Erythroblast (primary cell): ENCODE results near the gene SIGLEC10.
"Not testable (repeated sequence)": the region's sequence is repeated elsewhere in the genome, so short reads cannot be mapped to it uniquely, and the experiment has no call there.

Experiments used
- GATA1 ChIP-seq: IDR thresholded peaks from 2 replicates; pipeline ENCODE4 v1.6.1; 2011; ENCODE audit warnings: low read depth, mild to moderate bottlenecking, control low read depth, low read length, moderate library complexity
- POLR2A ChIP-seq: IDR thresholded peaks from 2 replicates; pipeline ENCODE4 v1.6.1; 2011; ENCODE audit warnings: mild to moderate bottlenecking, low read length

GRCh38 chr19:51420511-51420910 is 3.1 kb upstream of the SIGLEC10 start:
- not testable (repeated sequence) for TF ChIP-seq POLR2A, GATA1
